ENCODE measurements around the gene PIP5KL1.

PIP5KL1 gene

DNA sequence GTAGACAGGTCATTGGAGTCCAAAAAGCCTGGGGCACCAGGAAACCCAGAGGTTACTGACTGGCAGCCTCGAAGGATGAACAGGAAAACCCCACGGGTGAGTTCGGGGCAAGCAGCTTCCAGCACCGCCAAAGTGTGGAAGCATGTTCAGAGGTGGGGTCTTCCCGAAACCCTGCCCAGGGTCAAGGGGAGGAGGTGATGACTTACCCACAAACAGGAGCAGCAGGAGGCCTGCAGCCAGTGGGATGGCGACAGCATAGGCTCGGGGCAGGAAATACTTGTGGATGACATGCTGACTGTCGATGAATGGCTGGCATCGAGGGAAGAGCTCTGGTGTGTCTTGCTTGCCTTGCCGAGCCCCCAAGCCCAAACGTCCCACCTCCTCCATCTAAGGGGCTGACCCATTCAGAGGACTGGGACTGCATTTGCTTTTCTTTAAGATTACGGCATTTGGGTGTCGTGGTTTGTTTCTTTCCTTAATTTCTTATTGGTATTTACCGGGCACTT, 5.8 kb upstream of the PIP5KL1 start:
- in situ Hi-C loops (cut with MboI; ENCODE audit: low sequenced_read_pairs): loop anchor here (25.0 kb wide), 1 partner anchor 999 kb away; no protein-coding TSS in a partner anchor

DNA sequence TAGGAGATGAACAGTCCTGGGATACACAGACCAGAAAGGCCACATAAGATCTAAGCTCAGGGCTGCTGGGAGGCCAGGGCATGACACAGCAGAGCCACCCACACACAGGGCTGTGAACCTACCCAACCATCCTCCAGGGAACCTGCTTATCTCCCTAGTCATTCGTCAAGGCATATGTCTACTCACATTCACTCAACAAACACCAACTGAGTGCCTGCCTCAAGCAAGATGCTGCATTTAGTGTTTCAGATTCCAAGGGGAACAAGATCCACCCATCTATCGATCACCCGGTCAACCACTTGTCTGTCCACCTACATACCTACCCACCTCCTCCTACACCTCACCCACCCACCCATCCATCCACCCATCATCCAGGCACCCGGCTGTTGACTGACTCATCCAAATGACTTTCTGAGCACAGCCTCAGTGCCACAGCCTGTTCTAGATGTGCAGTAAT, 5.2 kb upstream of the PIP5KL1 start:
- in situ Hi-C loops (cut with MboI; ENCODE audit: low sequenced_read_pairs): loop anchor here (25.0 kb wide), 1 partner anchor 998 kb away; no protein-coding TSS in a partner anchor

DNA sequence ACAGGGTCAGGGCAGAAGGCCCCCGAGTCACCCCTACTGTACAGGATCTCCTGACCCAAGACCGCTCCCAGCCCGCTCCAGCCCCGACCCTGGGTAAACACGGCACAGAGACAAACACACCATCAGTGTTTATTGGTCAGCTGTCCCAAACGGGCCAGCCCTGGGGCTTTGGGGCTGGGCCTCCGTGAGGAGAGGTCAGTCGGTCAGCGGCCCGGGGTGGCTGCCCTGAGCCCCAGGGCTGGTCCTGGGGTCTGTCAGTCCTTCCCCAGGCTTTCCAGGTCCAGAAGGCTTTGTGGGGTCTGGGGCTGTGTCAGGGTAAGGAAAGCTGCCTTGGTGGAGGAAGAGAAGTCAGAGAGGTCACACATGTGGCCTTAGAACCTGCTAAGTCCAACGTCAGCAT, 4.4 kb upstream of the PIP5KL1 start:
- in situ Hi-C loops (cut with MboI; ENCODE audit: low sequenced_read_pairs): loop anchor here (25.0 kb wide), 1 partner anchor 998 kb away; no protein-coding TSS in a partner anchor

DNA sequence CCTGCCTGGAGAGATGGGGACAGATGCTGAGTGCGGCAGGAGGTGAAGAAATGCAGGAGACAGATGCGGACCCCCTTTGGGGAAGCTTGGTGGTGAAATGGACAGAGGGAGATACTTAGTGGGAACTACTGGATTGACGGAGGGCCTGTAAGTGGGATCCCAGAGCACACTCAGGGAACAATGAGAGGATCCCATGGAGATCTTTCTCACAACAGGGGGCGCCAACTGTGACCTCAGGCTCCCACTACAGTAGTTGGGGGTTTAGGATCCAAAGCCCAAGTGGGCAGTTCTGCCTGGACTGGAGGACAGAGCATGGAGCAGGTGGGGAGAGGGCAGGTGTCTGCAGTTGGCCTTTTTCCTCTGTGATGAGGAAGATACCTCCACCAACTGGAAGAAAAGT, 3.7 kb upstream of the PIP5KL1 start:
- in situ Hi-C loops (cut with MboI; ENCODE audit: low sequenced_read_pairs): loop anchor here (25.0 kb wide), 1 partner anchor 997 kb away; no protein-coding TSS in a partner anchor

DNA sequence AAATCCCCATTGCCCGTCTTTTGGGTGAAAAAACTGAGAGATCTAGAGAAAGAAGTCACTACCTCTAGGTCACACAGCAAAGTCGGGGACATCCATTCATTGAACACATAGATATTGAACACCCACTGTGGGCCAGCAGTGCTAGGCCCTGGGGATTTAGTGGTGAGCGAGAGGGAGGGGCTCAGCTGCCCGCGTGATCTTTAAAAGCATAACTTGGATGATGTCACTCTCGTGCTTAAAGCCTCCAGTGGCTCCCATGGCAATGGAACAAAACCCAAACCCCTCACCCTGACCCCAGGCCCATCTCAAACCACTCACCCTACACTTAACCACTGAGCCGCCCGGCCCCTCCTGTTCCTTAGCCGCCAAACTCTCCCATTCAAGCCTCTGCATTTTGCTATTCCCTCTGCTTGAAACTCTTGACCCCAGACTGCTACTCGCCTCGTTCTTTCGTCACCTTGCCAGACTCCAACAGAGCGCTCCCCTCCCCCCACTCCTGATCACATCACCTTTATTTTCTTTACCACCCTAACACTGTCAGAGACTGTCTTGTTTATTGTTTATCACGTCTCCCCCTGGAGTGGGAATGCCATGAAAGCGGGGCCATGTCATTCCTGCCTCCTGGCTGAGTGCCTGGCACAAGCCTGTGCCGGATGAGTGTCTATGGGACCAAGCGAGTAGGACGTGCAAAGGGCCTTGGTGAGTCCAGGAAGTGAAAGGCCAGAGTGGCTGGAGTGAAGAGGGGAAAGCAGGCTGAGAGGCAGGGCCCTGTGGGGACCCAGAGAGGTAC, 710 bp upstream of the PIP5KL1 start:
- in situ Hi-C loops (cut with MboI; ENCODE audit: low sequenced_read_pairs): loop anchor here (25.0 kb wide), 1 partner anchor 994 kb away; no protein-coding TSS in a partner anchor

DNA sequence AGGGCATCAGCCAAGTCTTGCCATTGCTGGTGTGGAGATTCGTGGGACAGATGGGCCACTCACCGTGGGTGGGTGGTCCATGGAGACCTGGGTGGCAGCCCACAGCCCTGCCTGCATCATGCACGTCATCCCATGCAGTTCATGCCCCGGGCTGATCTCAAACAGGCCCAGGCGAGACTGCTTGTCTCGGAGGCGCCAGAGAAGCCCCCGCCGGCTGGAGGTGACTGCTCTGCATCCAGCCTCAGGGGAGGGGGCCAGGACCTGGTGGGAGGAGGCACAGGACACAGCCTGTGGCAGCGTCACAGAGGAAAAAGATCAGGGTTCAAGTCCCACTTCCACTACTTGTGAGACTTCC, 975 bp downstream of the PIP5KL1 start:
- in situ Hi-C loops (cut with MboI; ENCODE audit: low sequenced_read_pairs): loop anchor here (25.0 kb wide), 1 partner anchor 992 kb away; no protein-coding TSS in a partner anchor

DNA sequence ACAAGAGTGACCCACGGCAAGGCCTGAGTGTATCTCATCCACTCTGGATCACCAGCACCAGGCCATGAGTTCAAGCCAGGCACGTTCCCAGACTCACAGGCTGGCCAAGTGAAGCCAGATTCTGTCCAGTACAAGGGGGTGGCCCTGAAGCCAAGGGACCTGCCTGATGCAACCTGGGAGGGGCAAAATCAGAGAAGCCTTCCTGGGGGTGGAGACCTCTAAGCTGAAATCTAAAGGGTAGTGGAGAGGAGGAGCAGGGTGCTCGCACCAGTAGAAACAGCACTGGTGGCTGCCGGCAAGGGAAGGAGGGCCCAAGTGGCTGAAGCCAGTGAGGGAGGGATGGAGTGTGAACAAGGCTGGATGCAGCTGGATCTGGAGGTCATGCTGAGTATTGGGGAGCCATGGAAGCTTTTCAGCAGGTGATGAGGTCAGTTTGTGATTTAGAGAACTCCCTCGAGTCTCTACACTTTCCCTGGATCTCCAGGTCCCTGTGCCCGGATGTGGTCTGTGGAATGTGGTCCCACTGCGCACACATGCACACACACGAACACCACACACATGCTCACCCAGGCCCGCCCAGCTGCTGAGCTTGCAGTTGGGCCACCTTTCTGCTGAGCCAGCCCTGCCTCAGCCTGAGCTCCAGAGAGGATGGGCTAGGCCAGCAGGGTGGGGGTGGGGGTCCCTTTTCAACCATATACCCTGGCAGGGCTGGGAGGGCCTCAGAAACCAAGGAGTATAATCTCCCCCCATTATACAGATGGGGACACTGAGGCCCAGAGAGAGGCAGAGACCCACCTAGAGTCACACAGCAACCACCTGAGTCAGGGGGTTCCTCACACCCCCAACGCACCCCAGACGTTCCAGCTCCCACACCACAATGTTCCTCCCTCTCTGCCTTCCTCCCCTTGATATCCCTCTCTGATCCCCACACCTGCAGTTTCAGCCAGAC, 1.6 kb downstream of the PIP5KL1 start:
- in situ Hi-C loops (cut with MboI; ENCODE audit: low sequenced_read_pairs): loop anchor here (25.0 kb wide), 1 partner anchor 992 kb away; no protein-coding TSS in a partner anchor

DNA sequence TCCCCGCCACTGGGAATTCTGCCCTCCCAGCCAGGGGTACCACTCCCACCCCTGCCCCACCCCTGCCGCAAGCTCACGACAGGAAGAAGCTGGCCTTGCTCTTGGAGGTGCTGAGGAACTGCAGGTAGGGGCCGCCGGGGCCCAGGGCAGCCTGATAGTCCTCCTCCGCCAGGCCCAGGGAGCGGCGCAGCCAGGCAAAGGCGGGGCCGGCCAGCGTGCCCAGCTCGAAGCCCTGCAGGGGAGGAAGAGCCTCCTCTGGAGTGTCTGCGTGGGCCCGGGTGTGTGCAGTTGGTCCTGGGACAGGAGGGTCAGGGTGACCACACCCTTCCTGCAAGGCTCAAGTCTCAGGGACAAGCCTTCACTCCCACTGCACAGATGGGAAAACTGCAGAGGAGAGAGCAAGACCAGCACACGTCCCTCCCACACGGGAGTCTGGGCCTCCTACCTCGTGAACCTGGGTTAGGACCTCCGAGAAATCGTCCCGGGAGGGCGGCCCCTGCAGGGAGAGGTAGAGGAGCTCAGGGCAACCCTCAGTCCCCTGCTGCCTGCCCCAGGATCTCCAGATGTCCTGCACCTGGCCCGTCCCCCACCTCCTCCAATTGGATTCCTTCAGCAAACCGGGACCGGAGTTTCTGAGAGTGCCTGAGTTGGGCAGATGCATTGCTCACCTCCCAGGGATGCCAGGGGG, 2.4 kb downstream of the PIP5KL1 start:
- in situ Hi-C loops (cut with MboI; ENCODE audit: low sequenced_read_pairs): loop anchor here (25.0 kb wide), 1 partner anchor 991 kb away; no protein-coding TSS in a partner anchor

DNA sequence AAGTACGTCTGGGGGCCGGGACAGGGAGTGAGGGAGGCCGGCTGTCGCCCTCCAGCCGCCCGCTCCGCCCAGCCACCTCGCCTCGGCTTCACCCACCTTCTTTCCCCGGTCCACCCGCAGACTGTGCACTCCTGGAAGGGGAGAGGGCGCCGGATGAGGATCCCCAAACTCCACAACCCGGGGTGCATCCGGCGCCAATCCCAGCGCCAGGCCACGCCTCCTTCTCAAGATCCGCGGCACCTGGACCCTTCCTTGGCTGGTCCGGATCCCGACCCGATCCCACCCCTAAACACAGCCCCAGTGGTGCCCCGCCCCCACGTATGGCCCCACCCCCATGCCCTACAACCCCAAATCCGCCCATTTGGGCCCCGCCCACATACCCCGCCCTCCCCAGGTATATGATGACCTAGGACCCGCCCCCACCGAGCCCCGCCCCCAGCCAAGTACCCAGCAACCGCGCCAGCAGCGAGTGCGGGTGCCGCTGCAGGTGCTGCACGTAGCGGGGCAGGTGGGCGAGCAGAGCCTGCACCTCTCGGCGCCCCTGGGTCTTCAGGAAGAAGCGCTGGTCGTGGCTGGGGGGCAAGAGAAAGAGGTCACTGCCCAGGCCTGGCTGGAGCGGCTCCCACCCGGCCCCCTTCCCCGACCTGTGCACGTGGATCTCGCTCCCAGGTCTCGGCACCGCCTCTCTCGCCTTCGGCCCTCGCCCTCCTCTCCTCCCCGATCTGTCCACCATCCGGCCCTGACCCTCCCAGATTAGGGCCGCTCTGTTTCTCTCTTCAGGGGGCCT, 3.2 kb downstream of the PIP5KL1 start:
- in situ Hi-C loops (cut with MboI; ENCODE audit: low sequenced_read_pairs): loop anchor here (25.0 kb wide), 1 partner anchor 990 kb away; no protein-coding TSS in a partner anchor

DNA sequence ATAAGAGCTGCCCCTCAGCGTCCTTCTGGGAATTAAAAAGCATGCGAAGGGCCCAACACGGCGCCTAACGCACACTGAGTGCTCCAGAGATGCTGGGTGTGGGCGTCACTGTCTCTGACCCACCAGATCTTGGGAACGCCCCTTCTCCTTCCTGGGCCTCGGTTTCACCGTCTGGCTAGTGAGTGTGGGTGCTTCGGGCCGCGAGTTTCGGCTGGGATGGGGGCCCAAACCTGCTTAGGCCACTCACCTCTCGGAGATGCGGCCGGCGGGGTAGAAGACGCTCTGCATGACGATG, 3.7 kb downstream of the PIP5KL1 start:
- in situ Hi-C loops (cut with MboI; ENCODE audit: low sequenced_read_pairs): loop anchor here (25.0 kb wide), 1 partner anchor 990 kb away; no protein-coding TSS in a partner anchor

DNA sequence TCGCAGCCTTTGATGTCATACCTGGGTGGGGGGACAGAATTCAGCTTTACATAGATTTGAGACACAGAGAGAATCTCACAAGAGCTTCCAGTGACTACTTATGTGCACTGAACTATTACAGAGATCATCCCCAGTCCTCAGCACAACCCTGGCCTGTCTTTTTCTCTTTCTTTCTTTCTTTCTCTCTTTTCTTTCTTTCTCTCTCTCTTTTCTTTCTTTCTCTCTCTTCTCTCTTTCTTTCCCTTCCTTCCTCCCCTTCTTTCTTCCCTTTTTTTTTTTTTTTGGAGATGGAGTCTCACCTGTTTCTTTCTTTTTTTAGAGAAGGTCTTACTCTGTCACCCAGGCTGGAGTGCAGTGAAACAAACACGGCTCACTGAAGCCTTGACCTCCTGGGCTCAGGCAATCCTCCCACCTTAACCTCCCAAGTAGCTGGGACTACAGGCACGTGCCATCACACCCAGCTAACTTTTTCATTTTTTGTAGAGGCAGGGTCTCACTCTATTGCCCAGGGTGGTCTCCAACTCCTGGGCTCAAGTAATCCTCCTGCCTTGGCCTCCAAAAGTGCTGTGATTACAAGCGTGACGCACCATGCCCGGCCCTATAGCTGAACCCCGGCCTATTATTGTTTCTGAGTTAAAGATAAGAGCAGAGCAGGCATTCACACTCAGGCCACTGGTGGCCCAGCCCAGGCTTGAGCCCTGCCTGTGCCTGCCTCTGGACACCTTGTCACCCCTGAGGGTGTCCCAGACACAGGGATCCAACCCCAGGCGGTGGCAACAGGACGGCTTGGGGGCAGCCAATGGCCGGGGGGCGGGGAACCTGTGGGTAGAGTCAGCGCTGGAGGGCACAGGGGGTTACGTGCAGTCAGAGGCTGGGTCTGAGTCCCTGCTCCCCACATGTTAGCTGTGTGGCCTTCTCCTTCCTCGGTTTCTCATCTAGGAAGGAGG, 4.3 kb downstream of the PIP5KL1 start:
- in situ Hi-C loops (cut with MboI; ENCODE audit: low sequenced_read_pairs): loop anchor here (25.0 kb wide), 1 partner anchor 989 kb away; no protein-coding TSS in a partner anchor

DNA sequence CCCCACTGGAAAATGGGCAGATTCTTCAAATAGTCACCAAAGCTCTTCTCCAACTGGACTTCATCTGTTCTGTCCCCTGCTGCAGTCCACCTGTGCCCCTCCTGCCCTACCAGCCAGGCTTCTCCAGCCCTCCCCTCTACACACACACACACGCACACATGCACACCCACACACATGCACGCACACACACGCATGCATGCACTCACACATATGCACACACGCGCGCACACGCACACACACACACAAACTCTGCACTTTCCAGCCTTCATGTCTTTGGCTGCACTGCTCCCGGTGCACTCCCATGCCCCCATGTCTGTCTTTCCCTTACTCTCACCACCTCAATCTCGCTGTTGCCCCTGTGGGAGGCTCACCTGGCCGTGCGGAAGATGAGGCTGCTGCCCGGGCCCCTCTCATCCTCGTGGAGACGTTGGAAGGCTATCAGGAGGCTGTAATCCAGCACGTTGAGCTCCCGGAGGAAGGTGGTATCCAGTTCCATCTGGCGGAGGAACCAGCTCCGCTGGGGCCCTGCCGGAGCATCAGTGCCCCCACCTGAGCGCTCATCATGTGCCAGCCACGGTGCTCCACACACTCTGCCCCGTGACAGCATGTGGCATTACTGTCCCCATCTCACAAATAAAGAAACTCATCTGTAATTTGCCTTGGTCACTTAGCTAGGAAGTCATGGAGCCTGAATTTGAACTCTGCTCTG, 5.7 kb downstream of the PIP5KL1 start:
- in situ Hi-C loops (cut with MboI; ENCODE audit: low sequenced_read_pairs): loop anchor here (25.0 kb wide), 3 partner anchors 413 to 988 kb away; no protein-coding TSS in a partner anchor

DNA sequence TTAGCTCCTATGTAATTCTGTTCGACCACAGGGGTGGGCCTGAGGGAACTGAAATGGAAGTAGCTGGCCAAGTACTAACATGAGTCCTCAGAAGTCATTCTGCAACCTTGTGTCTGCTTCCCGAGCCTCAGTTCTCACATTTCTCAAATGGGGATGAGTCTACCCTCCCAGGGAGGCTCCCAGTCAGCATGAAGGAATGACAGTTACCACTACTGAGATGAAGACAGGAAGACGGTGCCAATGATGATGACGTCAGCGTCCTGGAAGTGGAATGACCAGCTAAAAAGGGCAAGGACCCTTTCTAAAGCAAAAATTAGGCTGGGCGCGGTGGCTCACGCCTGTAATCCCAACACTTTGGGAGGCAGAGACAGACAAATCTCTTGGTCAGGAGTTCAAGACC, 6.8 kb downstream of the PIP5KL1 start:
- in situ Hi-C loops (cut with MboI; ENCODE audit: low sequenced_read_pairs): loop anchor here (25.0 kb wide), 2 partner anchors 411 to 711 kb away; no protein-coding TSS in a partner anchor

DNA sequence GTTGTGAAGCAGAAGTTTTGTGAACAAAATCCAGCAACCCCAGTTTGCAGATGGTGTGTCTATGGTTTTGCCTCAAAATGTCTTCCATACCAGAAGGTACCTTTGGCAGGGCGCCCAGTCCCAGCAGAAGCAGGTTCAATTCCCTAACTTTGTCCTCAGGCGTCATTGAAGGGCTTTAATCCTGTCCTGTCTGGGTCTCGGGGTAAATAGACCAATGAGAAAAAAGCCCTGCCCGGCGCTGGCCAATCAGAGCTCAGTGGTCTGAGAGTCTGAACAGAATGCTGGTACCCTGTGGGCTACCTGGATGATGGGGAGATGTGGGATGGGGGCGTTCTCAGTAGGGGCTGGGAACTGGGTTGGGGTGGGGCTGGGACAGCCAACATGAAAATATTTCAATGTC, 7.5 kb downstream of the PIP5KL1 start:
- in situ Hi-C loops (cut with MboI; ENCODE audit: low sequenced_read_pairs): loop anchor here (25.0 kb wide), 2 partner anchors 411 to 711 kb away; no protein-coding TSS in a partner anchor

DNA sequence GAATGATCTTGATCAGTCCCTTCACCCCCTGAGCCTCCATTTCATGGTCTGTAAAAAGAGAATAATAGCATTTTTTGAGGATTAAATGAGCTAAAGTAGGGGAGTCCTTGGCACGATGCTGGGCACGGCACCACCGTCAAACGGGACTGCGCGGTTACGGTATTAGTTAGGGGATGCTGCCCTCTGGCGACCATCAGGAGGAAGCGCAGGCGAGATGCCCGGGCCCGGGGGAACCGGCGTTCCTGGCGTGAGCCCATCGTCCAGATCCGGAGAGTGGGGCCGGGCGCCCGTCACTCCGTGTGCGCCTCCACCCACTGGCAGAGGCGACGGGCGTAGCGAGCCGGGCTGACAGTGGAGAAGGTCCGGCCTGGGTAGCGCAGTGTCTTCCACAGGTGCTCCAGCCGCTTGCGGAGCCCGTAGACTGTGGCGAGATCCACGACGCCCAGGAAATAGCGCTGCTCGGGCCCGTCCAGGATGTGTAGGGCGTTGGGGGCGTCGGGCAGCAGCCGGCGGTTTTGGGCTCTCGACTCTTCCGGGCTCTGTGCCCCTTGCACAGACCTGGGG, 8.9 kb downstream of the PIP5KL1 start:
- in situ Hi-C loops (cut with MboI; ENCODE audit: low sequenced_read_pairs): loop anchor here (25.0 kb wide), 2 partner anchors 409 to 709 kb away; no protein-coding TSS in a partner anchor

DNA sequence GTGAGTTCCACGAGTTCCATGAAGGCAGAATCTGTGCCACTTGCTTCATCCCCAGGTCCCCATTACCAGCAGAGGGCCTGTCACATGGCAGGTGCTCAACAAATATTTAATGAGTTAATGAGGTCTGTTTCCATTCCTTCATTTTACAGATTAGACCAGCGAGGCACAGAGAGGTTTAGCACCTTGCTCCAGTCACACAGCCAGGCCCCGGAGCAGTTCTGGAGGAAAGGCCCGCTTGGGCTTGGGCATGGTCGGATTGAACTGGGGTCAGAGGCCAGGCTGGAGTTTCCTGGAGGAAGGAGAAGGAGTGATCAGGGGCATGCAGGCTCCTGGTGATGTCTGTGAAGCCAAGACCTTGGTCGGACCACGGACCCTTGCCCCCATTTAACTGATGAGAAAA, 9.8 kb downstream of the PIP5KL1 start:
- in situ Hi-C loops (cut with MboI; ENCODE audit: low sequenced_read_pairs): loop anchor here (25.0 kb wide), 2 partner anchors 408 to 708 kb away; no protein-coding TSS in a partner anchor

DNA sequence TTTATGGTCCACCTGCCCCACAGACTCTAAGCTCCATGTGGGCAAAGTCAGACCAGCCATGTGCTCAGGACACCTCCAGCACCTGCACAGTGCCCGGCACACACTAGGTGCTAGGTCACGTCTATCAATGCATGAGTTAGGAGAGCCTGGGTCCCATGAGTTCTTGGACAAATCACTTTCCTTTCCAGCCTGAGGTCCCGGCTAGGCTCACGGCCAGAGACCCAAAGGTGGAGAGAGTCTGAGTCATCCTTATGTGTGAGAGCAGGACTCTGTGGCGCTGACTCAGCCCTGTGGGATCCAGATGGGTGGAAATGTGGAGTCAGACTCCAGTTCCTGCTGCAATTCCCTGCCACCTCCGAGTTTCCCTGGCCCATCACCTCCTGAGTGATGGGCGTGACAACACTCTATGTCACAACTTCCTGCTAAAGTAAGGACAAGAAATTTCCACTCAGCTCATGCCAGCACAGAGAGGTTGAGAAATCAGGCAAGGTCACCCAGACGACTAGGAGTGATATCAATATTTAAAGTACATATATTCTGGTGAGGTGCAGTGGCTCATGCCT, 11.2 kb downstream of the PIP5KL1 start:
- in situ Hi-C loops (cut with MboI; ENCODE audit: low sequenced_read_pairs): loop anchor here (25.0 kb wide), 2 partner anchors 407 to 707 kb away; no protein-coding TSS in a partner anchor

All from HL-60/S4 treated with retinoic acid at 250 ng/mL for 4 days and 3 days (cell line).